Lung (tissue), 12 donors: ENCODE measurements around the gene GINS1. TPM values are rescaled to one million over a fixed set of nuclear protein-coding genes. Genes with fewer than 3 reads are reported as not detected.

Experiments used
- ATAC-seq: fragments of 200-7000 bp; cut with Tn5 transposase; one replicate; pipeline ENCODE4 v1.9.1; 2020; ENCODE audit warnings: moderate number of reproducible peaks; ENCODE audit not compliant: insufficient read depth, low FRiP score
- DNase-seq, 3 donors: peaks; one replicate each; pipeline ENCODE4 v3.0.0-alpha.2; 2013 to 2017
- H3K27ac ChIP-seq, 2 donors: one replicate each; pipeline ENCODE4 v1.5.1; 2013; ENCODE audit warnings: mild to moderate bottlenecking in 2 of 2, moderate library complexity in 2 of 2, control low read depth in 1 of 2, inconsistent platforms in 1 of 2, low read depth in 1 of 2, low read length in 1 of 2
- H3K27me3 ChIP-seq, 3 donors: one replicate each; pipeline ENCODE4 v1.5.1; 2013; ENCODE audit warnings: low read length in 2 of 3; ENCODE audit not compliant: control insufficient read depth in 3 of 3, insufficient read depth in 3 of 3
- H3K36me3 ChIP-seq, 4 donors: one replicate each; pipeline ENCODE4 v1.5.1; 2013; ENCODE audit warnings: low read length in 4 of 4, mild to moderate bottlenecking in 1 of 4, moderate library complexity in 1 of 4; ENCODE audit not compliant: control insufficient read depth in 4 of 4, insufficient read depth in 4 of 4
- H3K4me1 ChIP-seq, 5 donors: one replicate each; pipeline ENCODE4 v1.5.1; 2013; ENCODE audit warnings: low read length in 5 of 5, mild to moderate bottlenecking in 2 of 5, moderate library complexity in 1 of 5; ENCODE audit not compliant: control insufficient read depth in 5 of 5, insufficient read depth in 5 of 5
- H3K4me3 ChIP-seq: one replicate; pipeline ENCODE4 v1.5.1; 2013; ENCODE audit warnings: mild to moderate bottlenecking, control low read depth, moderate library complexity
- H3K9ac ChIP-seq, 2 donors: one replicate each; pipeline ENCODE4 v1.5.1; 2013; ENCODE audit warnings: low read length in 2 of 2, control low read depth in 1 of 2; ENCODE audit not compliant: insufficient read depth in 1 of 2
- H3K9me3 ChIP-seq, 4 donors: one replicate each; pipeline ENCODE4 v1.5.1; 2013; ENCODE audit warnings: low read length in 3 of 4, mild to moderate bottlenecking in 1 of 4, moderate library complexity in 1 of 4; ENCODE audit not compliant: control insufficient read depth in 4 of 4, insufficient read depth in 3 of 4
- WGBS, 2 donors: extraction: QIAGEN DNeasy Blood & Tissue Kit; methylation state at CpG; one replicate each; pipeline ENCODE4 v1.1.7; 2013; 5-methylcytosine and 5-hydroxymethylcytosine counted together
- polyA plus RNA-seq, 2 donors: library from polyadenylated mRNA; stranded (reverse); fragments of 200-250 nt; gene quantifications; one replicate each; pipeline ENCODE4 v1.2.1, GENCODE V29; 2013
- total RNA-seq, 2 donors: library from RNA; depleted of rRNA in 1 of 2; stranded (reverse); fragments of >200 nt in 1 of 2; gene quantifications; one replicate each; pipeline ENCODE4 v1.2.1, GENCODE V29; 2014 to 2021
- TF ChIP-seq, protein P1 (sequence below): IDR thresholded peaks from 2 replicates; pipeline ENCODE4 v1.5.1; 2012; ENCODE audit warnings: mild to moderate bottlenecking; ENCODE audit errors: control extremely low read depth, extremely low read depth
- donor health status: control.
- donor health status: control.
- donor health status: Bipolar disorder and iron deficiency.
- donor health status: healthy.
- donor health status: DM: yes; HTN: yes; CAD: no.

GINS1 gene
- total and polyA plus RNA-seq, 4 donors = 0.87 to 3.3 (median 2.4) TPM

DNA sequence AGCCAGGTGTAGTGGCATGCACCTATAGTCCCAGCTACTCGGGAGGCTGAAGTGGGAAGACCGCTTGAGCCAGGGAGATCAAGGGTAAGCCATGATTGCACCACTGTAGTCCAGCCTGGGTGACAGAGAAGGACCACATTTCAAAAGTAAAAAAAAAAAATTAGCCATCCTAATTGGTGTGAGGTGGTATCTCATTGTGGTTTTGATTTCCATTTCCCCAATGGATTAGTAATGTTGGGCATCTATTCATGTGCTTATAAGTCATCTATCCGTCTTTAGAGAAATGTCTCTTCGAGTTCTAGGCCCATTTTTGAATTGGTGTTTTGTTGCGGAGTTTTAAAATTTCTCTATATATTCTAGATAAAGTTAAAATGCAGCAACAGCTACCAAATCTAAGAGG is 38.5 kb upstream of the GINS1 start:
- Histone ChIP-seq H3K27me3 (no peaks in the 10 kb centered on the region), H3K4me3 (no peak overlapping the region), H3K9ac (no peak overlapping the region), H3K4me1 (peaks cover 0 to 4% (median 0%) of the 10 kb centered on the region in 5 donors), H3K27ac (no peak overlapping the region), H3K9me3 (peaks cover 0 to 2% (median 0%) of the 10 kb centered on the region in 4 donors), H3K36me3 (no peaks in the 10 kb centered on the region)
- WGBS, 2 donors = 97 to 98% methylated on average over 5 of the region's 5 CpGs
- TF ChIP-seq, protein P1, sequence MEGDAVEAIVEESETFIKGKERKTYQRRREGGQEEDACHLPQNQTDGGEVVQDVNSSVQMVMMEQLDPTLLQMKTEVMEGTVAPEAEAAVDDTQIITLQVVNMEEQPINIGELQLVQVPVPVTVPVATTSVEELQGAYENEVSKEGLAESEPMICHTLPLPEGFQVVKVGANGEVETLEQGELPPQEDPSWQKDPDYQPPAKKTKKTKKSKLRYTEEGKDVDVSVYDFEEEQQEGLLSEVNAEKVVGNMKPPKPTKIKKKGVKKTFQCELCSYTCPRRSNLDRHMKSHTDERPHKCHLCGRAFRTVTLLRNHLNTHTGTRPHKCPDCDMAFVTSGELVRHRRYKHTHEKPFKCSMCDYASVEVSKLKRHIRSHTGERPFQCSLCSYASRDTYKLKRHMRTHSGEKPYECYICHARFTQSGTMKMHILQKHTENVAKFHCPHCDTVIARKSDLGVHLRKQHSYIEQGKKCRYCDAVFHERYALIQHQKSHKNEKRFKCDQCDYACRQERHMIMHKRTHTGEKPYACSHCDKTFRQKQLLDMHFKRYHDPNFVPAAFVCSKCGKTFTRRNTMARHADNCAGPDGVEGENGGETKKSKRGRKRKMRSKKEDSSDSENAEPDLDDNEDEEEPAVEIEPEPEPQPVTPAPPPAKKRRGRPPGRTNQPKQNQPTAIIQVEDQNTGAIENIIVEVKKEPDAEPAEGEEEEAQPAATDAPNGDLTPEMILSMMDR = no peak
- DNase-seq (no peak), ATAC-seq (no peak)

DNA sequence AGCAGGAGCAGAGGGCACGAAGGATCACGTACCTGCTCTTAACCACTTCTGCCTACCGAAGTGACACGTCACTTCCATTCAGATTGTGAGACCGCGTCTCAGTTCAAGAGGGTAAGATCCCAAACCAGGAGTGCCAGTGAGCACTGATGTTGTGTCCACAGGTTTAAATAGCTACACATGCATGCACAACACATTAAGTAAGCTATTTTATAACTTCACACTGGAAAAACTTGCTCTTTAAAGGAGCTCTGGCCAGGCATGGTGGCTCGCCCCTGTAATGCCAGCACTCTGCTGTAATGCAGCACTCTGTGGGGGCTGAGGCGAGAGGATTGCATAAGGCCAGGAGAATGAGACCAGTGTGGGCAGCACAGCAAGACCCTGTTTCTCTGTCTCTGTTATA is 37.9 kb upstream of the GINS1 start:
- peak; percentile 16 to 30 (median 30) for DNase-seq
- H3K4me1 ChIP-seq = peaks cover 0 to 2% (median 0%) of the 10 kb centered on the region in 5 donors
- H3K9ac ChIP-seq = no peak overlapping the region
- no peak overlapping the region for H3K4me3 ChIP-seq
- no peak for ATAC-seq
- H3K36me3 ChIP-seq = no peaks in the 10 kb centered on the region
- TF ChIP-seq, protein P1 = no peak
- no peaks in the 10 kb centered on the region for H3K27me3 ChIP-seq
- 62 to 77% methylated on average over 8 of the region's 8 CpGs for WGBS, 2 donors
- H3K9me3 ChIP-seq = peaks cover 0 to 2% (median 0%) of the 10 kb centered on the region in 4 donors
- H3K27ac ChIP-seq = no peak overlapping the region

GRCh38 chr20:25369971-25370370 is 37.5 kb upstream of the GINS1 start:
- DNase-seq = no peak
- no peak overlapping the region for H3K4me3 ChIP-seq
- H3K9me3 ChIP-seq = peaks cover 0 to 2% (median 0%) of the 10 kb centered on the region in 4 donors
- peaks cover 0 to 2% (median 0%) of the 10 kb centered on the region in 5 donors for H3K4me1 ChIP-seq
- no peaks in the 10 kb centered on the region for H3K27me3 ChIP-seq
- 84 to 96% methylated on average over 2 of the region's 2 CpGs for WGBS, 2 donors
- TF ChIP-seq, protein P1 = no peak
- no peak overlapping the region for H3K9ac ChIP-seq
- no peaks in the 10 kb centered on the region for H3K36me3 ChIP-seq
- ATAC-seq = no peak
- H3K27ac ChIP-seq = no peak overlapping the region
